NT2/D1 (cell line): ENCODE data around the gene CST2.

ENCODE experiments used
- SUZ12 ChIP-seq: IDR thresholded peaks from 2 replicates; pipeline ENCODE4 v1.6.1; 2011; ENCODE audit not compliant: insufficient read length, insufficient read depth; ENCODE audit errors: extremely low read depth
- YY1 ChIP-seq: IDR thresholded peaks from 2 replicates; pipeline ENCODE4 v1.6.1; 2011; ENCODE audit not compliant: insufficient read length, insufficient read depth
- ZNF274 ChIP-seq: IDR thresholded peaks from 2 replicates; pipeline ENCODE4 v1.6.1; 2011; ENCODE audit warnings: mild to moderate bottlenecking, low read depth, low read length

DNA sequence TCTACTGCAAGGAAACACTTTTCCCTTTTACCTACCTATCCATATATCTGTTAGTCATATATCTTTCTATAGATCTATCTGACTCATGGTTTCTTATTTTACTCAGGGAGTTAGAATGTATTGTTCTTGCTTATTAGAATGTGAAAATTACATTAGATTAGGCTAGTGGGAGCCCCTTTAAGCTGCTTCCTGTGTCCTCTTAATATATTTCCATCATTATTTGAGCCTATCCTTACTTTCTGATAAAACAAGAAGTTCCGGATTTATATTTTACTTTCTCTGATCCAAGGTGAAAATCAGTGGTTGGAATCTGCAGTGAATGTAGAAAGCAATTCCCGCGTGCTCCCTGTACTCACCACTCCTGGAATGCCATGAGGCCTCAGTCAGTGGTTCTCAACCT, 31.0 kb downstream of the CST2 start:
- no peak for TF ChIP-seq YY1
- no peak for TF ChIP-seq ZNF274
- no peak for TF ChIP-seq SUZ12
